B cell (primary cell): Measurements from ENCODE around the gene TOMM34. TPM values are rescaled to one million over a fixed set of nuclear protein-coding genes. Genes with fewer than 3 reads are reported as not detected.

Experiments used
- ATAC-seq: fragments of 200-7000 bp; cut with Tn5 transposase; one replicate; pipeline ENCODE4 v1.10.0; 2021; ENCODE audit warnings: low read depth, mild to moderate bottlenecking, moderate number of reproducible peaks, moderate library complexity
- CTCF ChIA-PET: fragments of 350-600 bp; sonication (Branson Sonifier 250); formaldehyde crosslinking; loops from one replicate; lab custom pipeline; 2021; ENCODE audit warnings: antibody characterized with exemption, inconsistent platforms; lab: Charles Lee
- POLR2A ChIA-PET: fragments of 350-600 bp; sonication (Branson Sonifier 250); formaldehyde crosslinking; loops from one replicate; lab custom pipeline; 2021; ENCODE audit warnings: antibody characterized with exemption; lab: Charles Lee
- DNase-seq: peaks from one replicate; pipeline ENCODE4 v3.0.0; 2013
- H2AFZ ChIP-seq: 2 replicates; pipeline ENCODE4 v1.6.1; 2012; ENCODE audit warnings: mild to moderate bottlenecking, low read depth, low read length; ENCODE audit not compliant: insufficient read depth, poor library complexity, severe bottlenecking
- H3K27ac ChIP-seq, 2 donors: 1 replicate in 1 of 2; 2 replicates in 1 of 2; pipeline ENCODE4 v1.5.1; 2012 to 2013; ENCODE audit warnings: low read length in 2 of 2, mild to moderate bottlenecking in 2 of 2, moderate library complexity in 1 of 2
- H3K27me3 ChIP-seq, 4 experiments: fragments of 200-600 bp in 1 of 4; sonication (generic) in 1 of 4; replicated peaks in 1 of 4; 1 replicate in 2 of 4; 2 replicates in 2 of 4; pipeline versions ENCODE4 v1.6.1 to v1.7.0; 2013 to 2016; ENCODE audit warnings: low read length in 3 of 4, mild to moderate bottlenecking in 2 of 4, mixed read lengths in 1 of 4, moderate library complexity in 1 of 4; ENCODE audit not compliant: insufficient read depth in 4 of 4, control insufficient read depth in 3 of 4; ENCODE audit errors: control extremely low read depth in 1 of 4
- H3K36me3 ChIP-seq, 2 experiments: replicated peaks in 1 of 2; 1 replicate in 1 of 2; 2 replicates in 1 of 2; pipeline versions ENCODE4 v1.6.1 to v1.7.1; 2013; ENCODE audit warnings: low read length in 1 of 2; ENCODE audit not compliant: insufficient read depth in 2 of 2, control insufficient read depth in 1 of 2; ENCODE audit errors: control extremely low read depth in 1 of 2, extremely low read depth in 1 of 2
- H3K4me1 ChIP-seq, 2 donors: fragments of 200-600 bp in 1 of 2; sonication (generic) in 1 of 2; 1 replicate in 1 of 2; 2 replicates in 1 of 2; pipeline versions ENCODE4 v1.5.1 to v1.6.1; 2013 to 2017; ENCODE audit warnings: low read length in 2 of 2; ENCODE audit not compliant: control insufficient read depth in 2 of 2, insufficient read depth in 2 of 2
- H3K4me2 ChIP-seq: replicated peaks from 2 replicates; pipeline ENCODE3; 2012; ENCODE audit warnings: mild to moderate bottlenecking, low read depth, low read length; ENCODE audit not compliant: poor library complexity, severe bottlenecking
- H3K4me3 ChIP-seq, 5 experiments: fragments of 200-600 bp in 1 of 5; sonication (generic) in 1 of 5; 1 replicate in 3 of 5; 2 replicates in 2 of 5; pipeline versions ENCODE4 v1.5.1 to v1.7.0; 2011 to 2016; ENCODE audit warnings: low read length in 4 of 5, mild to moderate bottlenecking in 4 of 5, low read depth in 2 of 5, control low read depth in 1 of 5, moderate library complexity in 1 of 5; ENCODE audit not compliant: insufficient read depth in 1 of 5; ENCODE audit errors: control extremely low read depth in 1 of 5, extremely low read depth in 1 of 5
- H3K79me2 ChIP-seq: fragments of 200-600 bp; sonication (generic); one replicate; pipeline ENCODE4 v1.6.0; 2016; ENCODE audit warnings: low read length; ENCODE audit not compliant: control insufficient read depth, insufficient read depth
- H3K9ac ChIP-seq: fragments of 200-600 bp; sonication (generic); 2 replicates; pipeline ENCODE4 v1.6.1; 2017; ENCODE audit warnings: mild to moderate bottlenecking, low read length, moderate library complexity
- H3K9me3 ChIP-seq, 3 donors: one replicate each; pipeline versions ENCODE4 v1.6.1 to v1.7.1; 2013; ENCODE audit warnings: low read length in 2 of 3; ENCODE audit not compliant: control insufficient read depth in 2 of 3, insufficient read depth in 1 of 3; ENCODE audit errors: control extremely low read depth in 1 of 3
- H4K20me1 ChIP-seq: 2 replicates; pipeline ENCODE4 v1.6.0; 2012; ENCODE audit warnings: mild to moderate bottlenecking, low read length; ENCODE audit not compliant: insufficient read depth, control insufficient read depth, poor library complexity, severe bottlenecking
- H3K27ac Mint-ChIP-seq: one replicate; pipeline ENCODE4 v1.8.0; 2021; ENCODE audit warnings: mixed read lengths
- H3K27me3 Mint-ChIP-seq: one replicate; pipeline ENCODE4 v1.8.0; 2021; ENCODE audit warnings: mixed read lengths
- H3K4me1 Mint-ChIP-seq: one replicate; pipeline ENCODE4 v1.8.0; 2021; ENCODE audit warnings: mixed read lengths
- H3K4me3 Mint-ChIP-seq: one replicate; pipeline ENCODE4 v1.8.0; 2021; ENCODE audit warnings: mixed read lengths
- H3K9me3 Mint-ChIP-seq: one replicate; pipeline ENCODE4 v1.8.0; 2022; ENCODE audit warnings: mixed read lengths; ENCODE audit not compliant: insufficient read depth
- CTCF ChIP-seq: fragments of 200-600 bp; IDR thresholded peaks from one replicate; pipeline ENCODE4 v1.8.0; 2022; ENCODE audit warnings: antibody characterized with exemption, mild to moderate bottlenecking
- EZH2 ChIP-seq: IDR thresholded peaks from 2 replicates; pipeline ENCODE4 v1.6.1; 2012; ENCODE audit warnings: borderline replicate concordance, low read depth, mild to moderate bottlenecking, moderate library complexity, low read length; ENCODE audit not compliant: insufficient read depth, poor library complexity, severe bottlenecking
- WGBS: methylation state at CpG from one replicate; pipeline ENCODE4 v1.1.5; 2013; ENCODE audit warnings: missing lambda C conversion rate; ENCODE audit not compliant: insufficient coverage; 5-methylcytosine and 5-hydroxymethylcytosine counted together
- intact Hi-C: fragments of 100-400 bp; cut with micrococcal nuclease; formaldehyde crosslinking; loops from one replicate; pipeline ENCODE4 v1.10.0; 2022
- polyA plus RNA-seq: library from polyadenylated mRNA; depleted of rRNA; stranded (reverse); fragments of >200 nt; gene quantifications from 2 replicates; pipeline ENCODE4 v1.2.3, GENCODE V29; 2012
- total RNA-seq, 2 donors: library from RNA; stranded (reverse); fragments of 120-200 nt in 1 of 2; gene quantifications; 1 replicate in 1 of 2; 2 replicates in 1 of 2; pipeline versions ENCODE4 v1.2.3 to v1.2.4, GENCODE V29; 2013 to 2022

Gene TOMM34
- total and polyA plus RNA-seq, 2 donors (not counting 1 experiment from before 2014, with no cell fraction given): 19.1 to 21.8 TPM

- Histone ChIP-seq H3K36me3 (peaks cover 0 to 28% of the 10 kb centered on the region in 2 experiments), H3K27me3 (no peaks in the 10 kb centered on the region), H3K79me2 (no peaks in the 10 kb centered on the region), H3K27ac (no peak overlapping the region), H3K9me3 (no peaks in the 10 kb centered on the region), H3K4me2 (no peak overlapping the region), H4K20me1 (no peaks in the 10 kb centered on the region), H3K4me3 (no peak overlapping the region), H3K4me1 (no peaks in the 10 kb centered on the region), H2AFZ (no peak overlapping the region), H3K9ac (no peak overlapping the region)
- intact Hi-C loops: no loop called here
- CTCF ChIA-PET: no interaction called here
- Mint-ChIP-seq H3K4me1 (no peaks in the 10 kb centered on the region), H3K4me3 (no peak overlapping the region), H3K27me3 (no peaks in the 10 kb centered on the region), H3K9me3 (no peaks in the 10 kb centered on the region), H3K27ac (no peak overlapping the region)
- no peak for ATAC-seq
- 98% methylated on average over 11 of the region's 12 CpGs for WGBS
- TF ChIP-seq EZH2 (no peak), CTCF (no peak)
- no peak for DNase-seq
- POLR2A ChIA-PET: no interaction called here
These were observed 43.6 kb downstream of the TOMM34 start for GRCh38 chr20:44916586-44916985.

GRCh38 chr20:44914924-44915323 is 45.3 kb downstream of the TOMM34 start:
- H3K9me3 Mint-ChIP-seq: no peaks in the 10 kb centered on the region
- H3K4me1 Mint-ChIP-seq: peaks cover 13% of the 10 kb centered on the region
- DNase-seq (no peak), ATAC-seq (no peak)
- no peaks in the 10 kb centered on the region for H3K27me3 Mint-ChIP-seq
- Histone ChIP-seq H3K9me3 (no peaks in the 10 kb centered on the region), H3K4me1 (peaks cover 6 to 10% of the 10 kb centered on the region in 2 donors), H3K4me2 (no peak overlapping the region), H3K9ac (no peak overlapping the region), H3K36me3 (peaks cover 0 to 25% of the 10 kb centered on the region in 2 experiments), H3K4me3 (no peak overlapping the region), H3K79me2 (peaks cover 7% of the 10 kb centered on the region), H4K20me1 (no peaks in the 10 kb centered on the region), H3K27ac (no peak overlapping the region), H3K27me3 (no peaks in the 10 kb centered on the region), H2AFZ (no peak overlapping the region)
- ChIA-PET POLR2A (interaction anchor here (0.7 kb wide), 1 partner anchor 64 kb away, joined by 7 read pairs; no protein-coding TSS in a partner anchor), CTCF (interaction anchor here (0.6 kb wide), 1 partner anchor 67 kb away, joined by 4 read pairs; no protein-coding TSS in a partner anchor)
- H3K27ac Mint-ChIP-seq: no peak overlapping the region
- intact Hi-C loops: no loop called here
- H3K4me3 Mint-ChIP-seq: no peak overlapping the region
- TF ChIP-seq CTCF (no peak), EZH2 (no peak)
- 46% methylated on average over 1 of the region's 1 CpG for WGBS
